SU-DHL-6 (cell line): Measurements from ENCODE around the gene TXNIP.

Source experiments
- H2AFZ ChIP-seq: fragments of 200-600 bp; sonication (generic); 2 replicates; pipeline ENCODE4 v1.6.1; 2014; ENCODE audit warnings: low read depth, mild to moderate bottlenecking, moderate library complexity, mixed read lengths, antibody characterized with exemption, low read length; ENCODE audit not compliant: severe bottlenecking
- H3F3A ChIP-seq: fragments of 200-600 bp; shearing (Covaris generic); 2 replicates; pipeline ENCODE4 v1.6.0; 2016; ENCODE audit warnings: antibody characterized with exemption, mild to moderate bottlenecking; ENCODE audit not compliant: insufficient read depth
- H3K27ac ChIP-seq: fragments of 200-600 bp; sonication (generic); 2 replicates; pipeline ENCODE4 v1.5.1; 2016; ENCODE audit warnings: low read depth, mild to moderate bottlenecking, low read length, moderate library complexity, mixed read lengths
- H3K27me3 ChIP-seq: fragments of 200-600 bp; sonication (generic), shearing (Covaris generic); 2 replicates; pipeline ENCODE4 v1.6.0; 2014; ENCODE audit warnings: mild to moderate bottlenecking, low read length
- H3K36me3 ChIP-seq: fragments of 200-600 bp; sonication (generic); 2 replicates; pipeline ENCODE4 v1.6.1; 2014; ENCODE audit warnings: mild to moderate bottlenecking, low read length, mixed read lengths
- H3K4me2 ChIP-seq: fragments of 300-600, 200-600 bp; shearing (Covaris generic), sonication (generic); 2 replicates; pipeline ENCODE4 v1.6.0; 2014; ENCODE audit warnings: low read length, low read depth, mild to moderate bottlenecking; ENCODE audit not compliant: poor library complexity, severe bottlenecking
- H3K4me3 ChIP-seq: fragments of 200-600 bp; sonication (generic); 2 replicates; pipeline ENCODE4 v1.5.1; 2014; ENCODE audit warnings: antibody characterized with exemption, low read length, mild to moderate bottlenecking, mixed read lengths; ENCODE audit not compliant: insufficient read depth, poor library complexity, severe bottlenecking
- H3K79me2 ChIP-seq: fragments of 200-600 bp; sonication (generic); 2 replicates; pipeline ENCODE4 v1.6.1; 2014; ENCODE audit warnings: mild to moderate bottlenecking, low read length, moderate library complexity; ENCODE audit not compliant: insufficient read depth
- H3K9ac ChIP-seq: fragments of 200-600 bp; sonication (generic); 2 replicates; pipeline ENCODE4 v1.7.0; 2014; ENCODE audit warnings: mild to moderate bottlenecking, low read length
- H3K9me2 ChIP-seq: fragments of 200-600 bp; sonication (generic); replicated peaks from 2 replicates; pipeline ENCODE4 v1.6.1; 2014; ENCODE audit warnings: low read length; ENCODE audit not compliant: insufficient read depth
- H3K9me3 ChIP-seq: fragments of 200-600 bp; sonication (generic); 2 replicates; pipeline ENCODE4 v1.6.1; 2014; ENCODE audit warnings: low read length, mixed read lengths; ENCODE audit not compliant: insufficient read depth
- H4K20me1 ChIP-seq: fragments of 200-600 bp; sonication (generic); 2 replicates; pipeline ENCODE4 v1.6.1; 2014; ENCODE audit warnings: low read depth, mild to moderate bottlenecking, antibody characterized with exemption, low read length, moderate library complexity, mixed read lengths
- CTCF ChIP-seq: fragments of 200-600 bp; sonication (generic); IDR thresholded peaks from one replicate; pipeline ENCODE4 v1.5.1; 2017; ENCODE audit warnings: antibody characterized with exemption, mild to moderate bottlenecking, low read length, moderate library complexity; ENCODE audit not compliant: insufficient read depth, poor library complexity, severe bottlenecking
- EZH2phosphoT487 ChIP-seq: fragments of 200-600 bp; sonication (generic), shearing (Covaris generic); conservative IDR thresholded peaks from 2 replicates; pipeline ENCODE4 v1.6.1; 2018; ENCODE audit warnings: mild to moderate bottlenecking, antibody characterized with exemption, low read length, moderate library complexity, mixed read lengths

The TXNIP gene

GRCh38 chr1:145980457-145980994 is 15.9 kb downstream of the TXNIP start:
- Histone ChIP-seq H2AFZ (no peak overlapping the region), H3K27ac (0 out of 2 replicates have a peak overlapping the region, but pooled peaks have one; percentile 48), H3K9ac (no peak overlapping the region), H3K9me2 (no peaks in the 10 kb centered on the region), H3K27me3 (no peaks in the 10 kb centered on the region), H3K4me2 (no peak overlapping the region), H3K4me3 (no peak overlapping the region), H3F3A (0 out of 2 replicates have a peak, but pooled peaks cover 3% of the 10 kb centered on the region), H4K20me1 (no peaks in the 10 kb centered on the region), H3K36me3 (no peaks in the 10 kb centered on the region), H3K9me3 (no peaks in the 10 kb centered on the region), H3K79me2 (no peaks in the 10 kb centered on the region)
- TF ChIP-seq EZH2phosphoT487 = no peak
- no peak for TF ChIP-seq CTCF

- Histone ChIP-seq H3K4me3 (peak overlapping the region; percentile 13), H3K27me3 (no peaks in the 10 kb centered on the region), H2AFZ (peak overlapping the region; percentile 22)
These were observed 16.5 kb downstream of the TXNIP start for GRCh38 chr1:145979746-145980456.

GRCh38 chr1:145978854-145979745 is 17.3 kb downstream of the TXNIP start:
- H3K79me2 ChIP-seq = no peaks in the 10 kb centered on the region
- no peaks in the 10 kb centered on the region for H3K36me3 ChIP-seq
- TF ChIP-seq EZH2phosphoT487 (no peak), CTCF (no peak)
- no peak overlapping the region for H3K4me3 ChIP-seq
- H3K27me3 ChIP-seq = no peaks in the 10 kb centered on the region
- H3K9ac ChIP-seq = peak overlapping the region; percentile 29; the same call in 1 of the 2 replicates
- peak overlapping the region; percentile 66 for H3K27ac ChIP-seq
- H4K20me1 ChIP-seq = no peaks in the 10 kb centered on the region
- 0 out of 2 replicates have a peak, but pooled peaks cover 3% of the 10 kb centered on the region for H3F3A ChIP-seq
- H3K9me2 ChIP-seq = no peaks in the 10 kb centered on the region
- H2AFZ ChIP-seq = peak overlapping the region; percentile 22
- no peaks in the 10 kb centered on the region for H3K9me3 ChIP-seq
- peak overlapping the region; percentile 28 for H3K4me2 ChIP-seq

More at GRCh38 chr1:145979746-145980456, 16.5 kb downstream of the TXNIP start:
- Histone ChIP-seq H3K4me2 (peak overlapping the region; percentile 28), H3K9ac (peak overlapping the region; percentile 29; the same call in 1 of the 2 replicates), H3F3A (0 out of 2 replicates have a peak, but pooled peaks cover 3% of the 10 kb centered on the region), H4K20me1 (no peaks in the 10 kb centered on the region), H3K27ac (peak overlapping the region; percentile 48), H3K36me3 (no peaks in the 10 kb centered on the region), H3K9me3 (no peaks in the 10 kb centered on the region), H3K79me2 (no peaks in the 10 kb centered on the region), H3K9me2 (no peaks in the 10 kb centered on the region)
- no peak for TF ChIP-seq CTCF
- TF ChIP-seq EZH2phosphoT487 = no peak
